AG09309 (cell line): Measurements from ENCODE around the gene AIP.

Source experiments
- DNase-seq: peaks from one replicate; pipeline ENCODE4 v3.0.0-alpha.2; 2010; ENCODE audit warnings: low read depth
- H3K4me3 ChIP-seq: 2 replicates; pipeline ENCODE4 v1.5.1; 2011; ENCODE audit warnings: mild to moderate bottlenecking, low read depth, low read length, moderate library complexity; ENCODE audit not compliant: control insufficient read depth
- CTCF ChIP-seq: IDR thresholded peaks from 2 replicates; pipeline ENCODE4 v1.5.1; 2011; ENCODE audit warnings: mild to moderate bottlenecking, low read depth, low read length, inconsistent platforms; ENCODE audit not compliant: insufficient read depth, control insufficient read depth; ENCODE audit errors: missing control alignments

AIP gene

GRCh38 chr11:67455054-67455453 lies 27.8 kb upstream of the AIP start, which contains the start of gene CABP4:
Gene CABP4 (plus strand): TSS chr11:67455354. CDS start chr11:67455424, 70 bp downstream.
- no peak for TF ChIP-seq CTCF
- no peak for DNase-seq
- no peak within 1 kb of the TSS for H3K4me3 ChIP-seq

GRCh38 chr11:67456068-67456705 lies 26.6 kb upstream of the AIP start:
- TF ChIP-seq CTCF = no peak
- H3K4me3 ChIP-seq = no peak overlapping the region
- DNase-seq = no peak

- DNase-seq = no peak
- TF ChIP-seq CTCF = no peak
These were observed 25.4 kb upstream of the AIP start for GRCh38 chr11:67457453-67457852.

GRCh38 chr11:67458266-67458665 lies 24.6 kb upstream of the AIP start:
- DNase-seq = no peak
- no peak overlapping the region for H3K4me3 ChIP-seq
- TF ChIP-seq CTCF = no peak

More at GRCh38 chr11:67457453-67457852, 25.4 kb upstream of the AIP start:
- no peak overlapping the region for H3K4me3 ChIP-seq

- H3K4me3 ChIP-seq = no peak overlapping the region
- TF ChIP-seq CTCF = no peak
- DNase-seq = no peak
These were observed 19.6 kb upstream of the AIP start for GRCh38 chr11:67463186-67463585.

- no peak for DNase-seq
- H3K4me3 ChIP-seq = no peak overlapping the region
- TF ChIP-seq CTCF = no peak
These were observed 19.0 kb upstream of the AIP start for GRCh38 chr11:67463680-67464410.
